GF-D8 (cell line): Measurements from ENCODE around the gene PTTG1IP2.

Experiments
- DNase-seq: peaks from one replicate; lab custom pipeline; 2025; lab: John Stamatoyannopoulos, UW

PTTG1IP2 gene

GRCh38 chr7:90483251-90483650 is 13.8 kb downstream of the PTTG1IP2 start:
- DNase-seq = no peak

- DNase-seq = no peak
Measured at GRCh38 chr7:90484706-90485105, 15.3 kb downstream of the PTTG1IP2 start.

- no peak for DNase-seq
Measured at GRCh38 chr7:90485734-90486316, 16.4 kb downstream of the PTTG1IP2 start.

GRCh38 chr7:90487808-90488207 is 18.4 kb downstream of the PTTG1IP2 start:
- DNase-seq = no peak

GRCh38 chr7:90488220-90488619 is 18.8 kb downstream of the PTTG1IP2 start:
- DNase-seq = no peak

GRCh38 chr7:90492250-90492649 is 22.8 kb downstream of the PTTG1IP2 start:
- no peak for DNase-seq

DNA sequence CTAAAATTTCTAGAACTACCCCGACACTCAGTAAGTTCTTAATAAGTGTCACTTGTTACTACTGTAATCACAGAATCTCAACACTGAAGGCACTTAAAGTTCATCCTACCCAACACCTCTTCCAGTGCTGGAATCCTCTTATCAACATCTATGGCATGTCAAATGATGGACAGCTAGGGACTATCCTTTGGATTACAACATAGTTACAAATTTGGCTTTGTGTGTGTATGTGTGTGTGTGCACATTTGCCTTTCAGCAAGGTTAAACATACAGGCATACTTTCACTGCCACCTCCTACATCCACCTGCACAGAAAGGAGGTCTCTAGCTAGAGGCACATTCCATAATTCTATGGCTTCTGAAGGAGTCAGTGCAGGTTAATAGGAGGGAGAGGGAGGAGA is 25.8 kb downstream of the PTTG1IP2 start:
- no peak for DNase-seq

GRCh38 chr7:90502539-90502938 is 33.1 kb downstream of the PTTG1IP2 start:
- no peak for DNase-seq

DNA sequence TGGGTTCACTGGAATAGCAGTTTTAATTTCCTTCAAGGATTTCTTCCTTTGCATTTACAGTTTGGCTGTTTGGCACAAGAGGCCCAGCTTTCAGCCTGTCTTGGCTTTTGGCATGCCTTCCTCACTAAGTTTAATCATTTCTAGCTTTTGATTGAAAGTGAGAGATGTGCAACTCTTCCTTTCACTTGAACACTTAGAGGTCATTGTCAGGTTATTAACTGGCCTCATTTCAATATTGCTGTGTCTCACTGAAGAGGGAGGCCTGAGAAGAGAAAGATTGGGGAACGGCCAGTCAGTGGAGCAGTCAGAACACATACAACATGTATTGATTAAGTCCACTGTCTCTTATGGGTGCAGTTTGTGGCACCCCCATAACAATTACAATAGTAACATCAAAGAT is 33.9 kb downstream of the PTTG1IP2 start:
- no peak for DNase-seq

DNA sequence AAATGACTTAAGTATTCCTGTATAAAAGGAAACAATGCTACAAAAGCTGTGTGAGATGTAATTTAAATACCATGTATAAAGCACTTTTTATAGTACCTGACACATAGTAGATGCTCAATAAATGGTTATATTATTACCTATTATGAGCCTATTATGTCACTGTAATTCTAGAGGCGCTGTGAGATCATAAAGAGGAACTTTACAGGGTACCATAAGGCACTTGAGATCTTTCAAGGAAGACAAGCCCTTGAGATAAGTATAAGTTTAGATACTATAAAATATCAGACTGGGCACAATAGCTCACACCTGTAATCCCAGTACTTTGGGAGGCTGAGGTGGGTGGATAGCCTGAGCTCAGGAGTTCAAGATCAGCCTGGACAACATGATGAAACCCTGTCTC is 38.3 kb downstream of the PTTG1IP2 start:
- no peak for DNase-seq

GRCh38 chr7:90511776-90512175 is 42.3 kb downstream of the PTTG1IP2 start:
- no peak for DNase-seq

DNA sequence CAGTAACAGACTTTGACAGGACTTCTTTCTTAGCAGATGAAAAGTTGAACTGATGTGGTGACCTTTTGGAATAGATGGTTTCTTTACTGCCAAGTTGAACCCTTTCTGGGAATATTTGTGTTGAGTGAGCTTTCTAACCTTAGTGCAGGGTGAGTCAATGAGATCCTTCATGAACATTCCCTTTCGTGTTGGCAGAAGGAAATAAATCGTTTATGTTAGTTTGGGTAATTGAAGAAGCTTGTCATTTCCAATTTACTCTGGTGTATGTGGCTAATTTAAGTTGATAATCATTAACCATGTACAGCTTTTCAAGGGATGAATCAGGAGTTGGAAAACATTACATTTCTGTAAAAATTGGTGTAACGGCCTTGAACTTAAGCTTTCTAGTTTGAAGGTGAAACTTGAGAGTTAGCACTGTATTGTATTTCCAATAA is 43.4 kb downstream of the PTTG1IP2 start:
- no peak for DNase-seq

GRCh38 chr7:90516257-90516656 is 46.8 kb downstream of the PTTG1IP2 start:
- no peak for DNase-seq

DNA sequence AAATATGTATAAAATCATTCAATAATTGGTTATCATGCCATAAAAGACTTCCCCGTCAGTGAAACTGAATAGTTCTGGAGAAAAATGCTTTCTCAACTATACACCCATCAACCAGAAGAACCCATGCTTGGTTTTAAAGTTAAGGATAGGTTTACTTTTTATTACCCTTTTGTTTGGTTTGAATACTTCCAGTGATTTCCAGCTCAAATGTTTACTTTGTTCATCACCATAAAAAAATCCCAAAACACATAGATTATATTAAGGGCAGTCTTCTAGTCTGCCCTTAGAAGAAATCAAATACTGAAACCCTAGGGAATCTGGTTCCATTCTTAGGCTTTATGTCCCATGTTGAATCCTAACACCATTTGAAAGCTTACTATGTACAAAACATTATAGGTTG is 49.2 kb downstream of the PTTG1IP2 start:
- DNase-seq = no peak

GRCh38 chr7:90520484-90520883 is 51.0 kb downstream of the PTTG1IP2 start:
- DNase-seq = no peak

DNA sequence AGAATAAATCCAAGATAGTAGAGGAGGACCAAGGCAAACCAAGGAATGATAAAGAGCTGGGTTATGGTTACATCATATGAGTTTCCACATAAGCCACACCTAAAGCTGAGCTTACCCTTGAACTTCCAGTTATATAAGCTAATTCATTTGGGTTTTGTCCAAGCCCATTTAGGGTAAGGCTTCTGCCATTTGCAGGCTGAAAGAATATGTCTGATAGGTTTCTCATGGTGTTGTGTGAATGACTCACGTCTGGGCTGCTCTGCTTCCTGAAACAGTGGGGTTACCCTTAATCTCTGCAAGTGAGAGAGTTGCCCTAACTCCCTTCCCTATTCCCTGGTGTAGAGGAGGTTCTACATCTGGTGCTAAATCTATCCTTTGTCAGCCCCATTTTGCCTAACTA is 60.8 kb downstream of the PTTG1IP2 start:
- no peak for DNase-seq

GRCh38 chr7:90532231-90532929 is 62.9 kb downstream of the PTTG1IP2 start:
- DNase-seq = no peak

- no peak for DNase-seq
Measured at GRCh38 chr7:90536449-90536848, 67.0 kb downstream of the PTTG1IP2 start.

- DNase-seq = no peak
Measured at GRCh38 chr7:90538405-90538804, 69.0 kb downstream of the PTTG1IP2 start.

- DNase-seq = no peak
Measured at GRCh38 chr7:90540406-90540805, 71.0 kb downstream of the PTTG1IP2 start.

DNA sequence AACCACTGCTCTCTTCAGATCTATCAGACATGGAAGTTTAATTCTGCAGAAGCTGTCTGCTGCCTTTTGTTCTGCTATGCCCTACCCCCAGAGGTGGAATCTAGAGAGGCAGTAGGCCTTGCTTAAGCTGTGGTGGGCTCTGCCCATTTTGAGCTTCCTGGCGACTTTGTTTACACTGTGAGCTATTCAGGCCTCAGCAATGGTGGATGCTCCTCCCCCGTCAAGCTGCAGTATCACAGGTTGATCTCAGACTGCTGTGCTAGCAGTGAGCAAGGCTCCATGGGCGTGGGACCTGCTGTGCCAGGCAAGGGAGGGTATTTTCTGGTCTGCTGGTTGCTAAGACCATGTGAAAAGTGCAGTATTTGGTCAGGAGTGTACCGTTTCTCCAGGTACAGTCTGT is 81.6 kb downstream of the PTTG1IP2 start:
- no peak for DNase-seq

GRCh38 chr7:90552521-90552920 is 83.1 kb downstream of the PTTG1IP2 start:
- DNase-seq = no peak

GRCh38 chr7:90560730-90561129 is 91.3 kb downstream of the PTTG1IP2 start:
- DNase-seq = no peak
